NCI-H524 (cell line): ENCODE measurements around the gene FRZB.
"Not testable (repeated sequence)": the region's sequence is repeated elsewhere in the genome, so short reads cannot be mapped to it uniquely, and the experiment has no call there.

Experiments
- DNase-seq, 2 experiments: peaks; one replicate each; lab custom pipeline; 2025; lab: John Stamatoyannopoulos, UW

Gene FRZB, protein sequence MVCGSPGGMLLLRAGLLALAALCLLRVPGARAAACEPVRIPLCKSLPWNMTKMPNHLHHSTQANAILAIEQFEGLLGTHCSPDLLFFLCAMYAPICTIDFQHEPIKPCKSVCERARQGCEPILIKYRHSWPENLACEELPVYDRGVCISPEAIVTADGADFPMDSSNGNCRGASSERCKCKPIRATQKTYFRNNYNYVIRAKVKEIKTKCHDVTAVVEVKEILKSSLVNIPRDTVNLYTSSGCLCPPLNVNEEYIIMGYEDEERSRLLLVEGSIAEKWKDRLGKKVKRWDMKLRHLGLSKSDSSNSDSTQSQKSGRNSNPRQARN

GRCh38 chr2:182866461-182867406 lies at the start of gene FRZB:
Gene FRZB, minus strand, starts transcription at chr2:182866637. Its CDS starts 85 bp downstream, at chr2:182866552.
- peak; percentile 58 to 59 for DNase-seq

- peak; percentile 57 to 92 for DNase-seq
These were observed 49.2 kb upstream of the FRZB start for GRCh38 chr2:182915369-182916326.

- DNase-seq = no peak
These were observed 48.4 kb upstream of the FRZB start for GRCh38 chr2:182914852-182915251.

GRCh38 chr2:182913064-182913463 lies 46.6 kb upstream of the FRZB start:
- DNase-seq = no peak

- DNase-seq = no peak
These were observed 46.1 kb upstream of the FRZB start for GRCh38 chr2:182912518-182912915.

DNA sequence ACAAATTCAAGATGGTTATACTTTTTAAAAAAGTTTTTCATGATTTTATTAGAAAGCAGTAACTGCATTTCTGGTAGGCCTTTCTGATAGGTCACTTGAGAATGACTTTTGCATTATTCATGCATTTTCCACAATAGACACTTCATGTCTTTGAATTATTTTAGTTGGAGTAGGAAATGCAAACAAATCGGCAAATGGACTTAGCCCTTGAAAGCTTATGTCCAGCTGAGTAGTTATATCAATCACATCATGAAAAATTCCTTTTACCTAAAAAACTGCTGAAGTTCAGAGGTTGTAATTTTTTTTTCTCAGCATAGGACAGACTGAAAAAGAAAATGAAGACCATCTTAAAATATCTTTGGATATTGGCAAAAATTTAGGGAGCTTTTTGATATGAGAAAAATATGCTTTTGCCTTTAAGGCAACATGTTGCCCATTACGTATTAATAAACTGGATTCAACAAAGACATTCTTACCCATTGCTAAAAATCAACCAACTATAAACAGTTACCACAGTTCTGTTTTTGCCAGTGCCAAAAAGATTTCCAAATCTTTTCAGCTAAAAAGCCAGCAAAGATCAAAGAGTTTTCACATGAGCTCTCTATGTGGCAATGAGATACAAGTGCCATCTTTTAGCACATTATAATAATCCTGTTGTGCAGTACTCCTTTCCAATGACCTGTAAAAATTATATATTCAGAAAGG lies 45.5 kb upstream of the FRZB start:
- no peak for DNase-seq

- no peak for DNase-seq
These were observed 44.5 kb upstream of the FRZB start for GRCh38 chr2:182910965-182911364.

DNA sequence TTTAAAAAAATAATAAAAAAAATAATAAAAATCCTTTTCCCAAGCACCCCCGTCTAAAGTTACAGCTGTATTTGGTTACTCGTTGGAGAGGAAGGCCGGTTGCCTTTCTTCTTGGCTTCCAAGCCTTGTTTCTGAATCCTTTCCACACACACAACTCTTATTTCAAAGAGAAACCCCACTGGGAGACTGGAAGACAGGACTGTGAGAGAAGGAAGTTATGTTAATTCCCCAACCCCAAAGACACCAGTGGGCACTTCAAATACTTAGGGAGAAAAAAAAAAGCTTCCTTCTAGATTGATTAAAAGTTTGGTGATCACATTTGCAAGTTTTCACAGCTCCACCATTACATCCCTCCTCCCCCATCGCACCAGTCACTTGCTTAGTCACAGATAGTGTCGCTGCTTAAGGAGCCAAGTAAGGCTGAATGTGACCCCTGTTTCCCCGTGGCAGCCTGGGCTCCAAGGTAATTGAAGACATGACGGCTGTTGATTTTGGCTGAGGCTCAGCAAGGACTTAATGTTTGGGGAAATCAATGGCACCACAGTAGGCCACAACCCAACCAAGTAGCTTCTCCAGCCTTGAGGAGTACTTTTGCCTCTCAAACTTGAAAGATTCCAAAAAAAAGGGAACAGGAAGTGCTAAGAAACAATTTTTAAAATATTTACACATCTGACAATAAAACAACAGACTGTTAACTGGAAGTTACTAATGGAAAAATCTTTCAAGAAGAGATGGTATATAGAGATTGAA lies 40.8 kb upstream of the FRZB start:
- DNase-seq = no peak

DNA sequence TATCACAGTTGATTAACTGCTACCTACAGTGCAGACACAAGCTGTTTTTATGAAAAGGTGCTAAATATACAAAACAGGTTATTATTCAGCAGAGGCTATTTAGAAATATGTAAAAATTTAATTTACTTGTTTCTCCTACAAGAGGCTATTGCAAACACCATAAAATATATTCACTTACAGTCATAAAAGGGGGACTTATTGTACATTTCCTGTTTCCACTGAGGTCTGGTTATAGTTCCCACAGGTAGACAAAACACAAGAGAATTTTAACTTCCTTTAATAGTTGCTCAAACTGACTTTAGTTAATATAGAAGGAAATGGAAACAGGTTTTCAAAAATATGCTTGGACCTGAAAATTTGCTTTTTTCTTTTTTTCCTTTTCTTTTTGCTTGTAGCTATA lies 40.0 kb upstream of the FRZB start:
- no peak for DNase-seq

GRCh38 chr2:182904844-182905243 lies 38.4 kb upstream of the FRZB start:
- no peak for DNase-seq

GRCh38 chr2:182903566-182903965 lies 37.1 kb upstream of the FRZB start:
- DNase-seq = no peak

DNA sequence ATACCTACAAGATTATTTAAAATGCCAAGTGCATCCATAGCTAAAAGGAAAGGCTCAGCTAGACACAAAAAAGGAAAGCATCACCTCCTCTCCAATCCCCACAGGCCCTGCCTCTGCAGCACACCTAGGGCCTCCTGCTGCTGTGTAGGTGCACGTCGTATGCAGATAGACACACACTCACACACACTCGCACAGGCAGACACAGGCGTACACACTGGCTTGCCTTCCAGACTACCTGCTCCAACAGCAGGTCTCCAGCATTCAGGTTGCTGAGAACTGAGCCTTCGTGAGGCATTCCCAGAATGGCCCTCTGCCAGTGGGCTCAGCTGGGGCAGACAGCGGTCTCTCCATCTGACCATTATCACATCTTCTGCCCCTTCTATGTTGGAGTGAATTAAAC lies 35.3 kb upstream of the FRZB start:
- DNase-seq = no peak

DNA sequence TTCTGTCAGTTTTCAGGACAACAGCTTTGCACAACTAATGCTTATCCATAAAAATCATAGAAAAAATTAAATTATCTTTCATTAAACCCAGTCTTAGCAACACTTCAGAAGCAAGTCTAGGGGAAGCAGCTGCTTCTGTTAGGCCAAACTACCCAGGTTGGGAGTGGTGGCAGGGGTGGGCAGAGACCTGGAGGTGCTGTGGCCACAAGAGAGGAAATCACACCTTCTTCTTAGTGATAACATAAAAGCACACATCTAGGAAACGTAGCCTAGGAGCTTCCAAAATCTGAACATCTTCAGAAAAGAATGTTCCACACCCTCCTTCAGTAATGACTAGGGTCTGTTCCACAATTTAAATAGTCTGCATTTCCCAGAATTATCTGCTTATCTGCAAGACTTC lies 32.3 kb upstream of the FRZB start:
- no peak for DNase-seq

DNA sequence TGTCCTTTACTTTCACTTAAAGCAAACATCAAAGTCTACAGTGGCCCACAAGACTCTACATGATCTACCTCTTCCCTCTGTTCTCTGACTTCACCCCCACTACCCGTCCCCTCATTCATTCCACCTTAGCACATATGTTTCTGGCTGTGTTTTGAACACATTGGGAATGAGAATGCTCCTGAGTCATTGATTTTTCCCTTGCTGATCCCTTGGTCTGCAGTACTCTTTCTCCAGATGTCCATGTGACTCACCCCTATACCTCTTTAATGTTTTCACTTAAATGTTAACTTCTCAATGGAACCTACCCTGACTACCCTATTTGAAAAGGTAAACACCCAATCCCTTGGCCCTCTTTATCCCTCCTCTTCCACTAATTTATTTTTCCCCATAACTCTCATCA lies 30.7 kb upstream of the FRZB start:
- no peak for DNase-seq

DNA sequence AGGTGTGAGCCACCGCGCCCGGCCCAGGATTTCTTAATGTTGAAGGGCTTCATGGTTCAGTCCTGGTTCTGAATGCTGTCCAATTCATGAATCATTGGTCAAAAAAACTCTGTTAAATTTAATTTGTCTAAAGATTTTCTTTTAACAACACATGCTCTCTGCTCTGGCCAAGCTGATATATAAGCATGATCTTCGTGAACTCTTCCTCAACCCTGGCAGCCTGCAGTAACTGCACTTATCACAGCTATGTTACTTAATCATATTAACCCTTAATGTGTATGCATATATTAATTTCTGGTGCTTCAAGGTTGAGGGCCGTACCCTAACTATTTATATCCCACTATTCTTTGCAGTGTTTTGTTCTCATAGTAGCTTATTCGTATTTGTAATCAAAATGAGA lies 29.4 kb upstream of the FRZB start:
- DNase-seq = no peak

- no peak for DNase-seq
These were observed 28.7 kb upstream of the FRZB start for GRCh38 chr2:182895169-182895568.

DNA sequence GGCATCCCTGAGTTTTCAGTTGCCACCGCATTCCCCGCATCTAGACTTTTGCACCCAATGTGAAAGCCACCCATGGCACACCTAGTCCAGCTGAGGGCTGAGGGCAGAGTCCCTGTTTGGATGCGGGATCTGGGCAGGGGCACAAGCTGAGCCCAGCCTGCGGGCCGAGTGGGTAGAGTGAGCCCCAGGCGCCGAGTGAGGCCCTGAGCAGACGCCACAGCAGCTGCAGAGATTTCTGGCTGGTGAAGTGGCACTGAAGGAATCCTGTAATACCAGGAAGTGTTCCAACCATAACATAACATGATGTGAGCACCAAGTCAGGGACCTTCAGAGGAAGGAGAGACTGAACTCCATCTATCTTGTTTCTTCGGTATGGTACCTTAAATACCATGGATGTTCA lies 27.7 kb upstream of the FRZB start:
- DNase-seq = no peak

- DNase-seq = no peak
These were observed 27.2 kb upstream of the FRZB start for GRCh38 chr2:182893666-182894065.

DNA sequence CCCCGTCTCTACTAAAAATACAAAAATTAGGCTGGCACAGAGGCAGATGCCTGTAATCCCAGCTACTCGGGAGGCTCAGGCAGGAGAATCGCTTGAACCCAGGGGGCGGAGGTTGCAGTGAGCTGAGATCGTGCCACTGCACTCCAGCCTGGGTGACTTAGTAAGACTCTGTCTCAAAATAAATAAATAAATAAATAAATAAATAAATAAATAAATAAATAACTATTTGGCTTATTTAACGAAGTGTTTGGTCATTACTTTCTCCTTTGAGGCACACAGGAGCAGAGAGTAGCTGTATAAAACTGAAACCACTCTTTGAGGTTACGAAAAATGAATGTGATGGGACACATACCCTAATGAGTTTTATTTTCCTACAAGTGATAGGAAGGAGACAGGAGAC lies 26.6 kb upstream of the FRZB start:
- not testable (repeated sequence) for DNase-seq

GRCh38 chr2:182891611-182892010 lies 25.2 kb upstream of the FRZB start:
- DNase-seq = no peak
